Measurements from ENCODE around the gene ITGB1. TPM values are rescaled to one million over a fixed set of nuclear protein-coding genes. Genes with fewer than 3 reads are reported as not detected.

ITGB1 gene
- total and polyA plus RNA-seq, 8 donors: 44.0 to 316 (median 110) TPM

DNA sequence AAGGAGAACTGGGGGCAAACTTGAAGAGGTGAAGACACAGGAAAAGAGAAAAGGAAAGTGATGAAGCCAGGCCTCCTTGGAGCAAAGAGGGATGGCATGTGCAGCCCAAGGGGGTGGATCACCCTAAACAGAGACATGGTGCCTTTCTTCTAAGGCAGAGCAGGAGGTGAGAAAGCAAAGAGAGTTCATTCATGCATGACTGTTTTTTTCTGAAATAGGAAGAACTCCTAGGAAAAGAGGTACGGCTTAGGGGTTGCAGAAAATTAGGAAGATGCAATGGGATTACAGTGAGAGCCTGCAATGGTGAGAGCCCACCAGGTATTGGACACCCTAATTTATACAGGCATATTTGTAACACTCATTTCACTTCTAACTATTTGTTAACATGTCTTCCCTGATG, 15.9 kb downstream of the ITGB1 start:
- WGBS, 2 donors: 100% methylated on average over 1 of the region's 1 CpG
- Histone ChIP-seq H3K4me1 (peaks cover 17 to 70% (median 34%) of the 10 kb centered on the region in 3 donors), H3K9me3 (no peaks in the 10 kb centered on the region), H3K36me3 (no peaks in the 10 kb centered on the region), H3K27ac (no peak overlapping the region), H3K4me3 (no peak overlapping the region), H3K27me3 (no peaks in the 10 kb centered on the region)
- ATAC-seq (no peak), DNase-seq (no peak), FAIRE-seq (no peak)
- TF ChIP-seq CTCF (IDR thresholded peaks at IDR 0.05): no peak
- intact Hi-C loops (cut with DNase I): no loop called here

DNA sequence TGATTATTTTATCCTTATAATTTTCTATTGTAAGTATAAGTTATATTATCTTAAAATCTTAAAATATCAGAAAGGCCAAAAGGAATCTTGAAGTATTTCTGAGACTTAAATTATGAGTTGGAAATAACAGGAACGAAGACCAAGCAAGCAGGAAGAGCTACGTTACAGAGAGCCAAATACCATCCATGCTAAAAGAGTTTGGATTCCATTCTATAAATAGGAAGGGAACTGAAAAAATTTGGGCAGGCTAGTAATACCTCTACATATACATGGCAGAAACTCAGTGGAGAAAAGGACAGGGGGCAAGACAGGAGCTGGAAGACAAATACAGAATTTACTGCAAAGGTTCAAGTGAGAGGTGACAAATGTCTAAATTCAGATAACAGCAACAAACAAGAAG, 16.7 kb downstream of the ITGB1 start:
- H3K27me3 ChIP-seq: no peaks in the 10 kb centered on the region
- WGBS, 2 donors: 51 to 61% methylated on average over 2 of the region's 2 CpGs
- no peaks in the 10 kb centered on the region for H3K9me3 ChIP-seq
- DNase-seq (no peak), ATAC-seq (no peak), FAIRE-seq (no peak)
- no peak overlapping the region for H3K27ac ChIP-seq
- H3K36me3 ChIP-seq: no peaks in the 10 kb centered on the region
- H3K4me1 ChIP-seq: peaks cover 17 to 65% (median 33%) of the 10 kb centered on the region in 3 donors
- intact Hi-C loops (cut with DNase I): no loop called here
- no peak for TF ChIP-seq CTCF (IDR thresholded peaks at IDR 0.05)
- H3K4me3 ChIP-seq: no peak overlapping the region

DNA sequence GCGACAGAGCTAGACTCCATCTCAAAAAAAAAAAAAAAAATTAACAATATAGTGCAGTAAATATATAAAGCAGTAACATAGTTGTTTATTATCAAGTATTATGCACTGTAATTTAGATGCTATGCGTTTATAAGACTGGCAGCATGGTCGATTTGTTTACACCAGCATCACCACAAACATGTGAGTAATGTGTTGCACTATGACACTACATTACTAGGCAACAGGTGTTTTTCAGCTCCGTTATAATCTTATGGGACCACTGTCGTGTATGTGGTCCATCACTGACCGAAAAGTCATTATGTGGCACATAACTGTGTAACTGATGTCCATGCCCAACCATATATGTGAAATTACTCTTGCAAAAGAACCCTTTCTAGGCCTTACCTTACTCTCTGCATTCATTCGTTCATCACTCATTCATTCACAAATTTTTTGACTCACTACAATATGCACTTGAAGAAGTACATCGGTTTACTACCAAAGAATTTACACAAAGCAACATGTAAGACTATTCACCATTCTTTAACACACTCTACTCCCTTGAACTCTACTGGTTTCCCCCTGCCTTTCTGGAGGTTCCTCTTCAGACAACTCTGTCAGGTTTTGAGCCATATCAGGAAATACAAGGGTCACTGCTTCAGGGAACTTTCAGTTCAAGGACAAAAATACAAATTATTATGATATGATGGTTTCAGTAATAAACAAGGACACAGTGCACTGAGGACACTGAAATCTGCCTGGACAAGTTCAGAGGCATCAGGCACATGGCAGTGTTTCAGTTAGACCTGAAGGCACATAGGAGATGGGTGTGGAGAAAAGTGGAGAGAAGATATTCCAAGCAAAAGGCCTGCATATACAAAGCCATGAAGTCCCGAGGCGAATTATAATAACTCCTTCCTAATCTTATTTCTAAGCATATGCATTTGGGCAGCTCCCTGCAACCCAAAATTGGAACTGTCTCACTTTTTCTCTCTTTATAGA, 17.4 kb downstream of the ITGB1 start:
- no peak for TF ChIP-seq CTCF (IDR thresholded peaks at IDR 0.05)
- no peak for DNase-seq
- 82 to 84% methylated on average over 10 of the region's 10 CpGs for WGBS, 2 donors

DNA sequence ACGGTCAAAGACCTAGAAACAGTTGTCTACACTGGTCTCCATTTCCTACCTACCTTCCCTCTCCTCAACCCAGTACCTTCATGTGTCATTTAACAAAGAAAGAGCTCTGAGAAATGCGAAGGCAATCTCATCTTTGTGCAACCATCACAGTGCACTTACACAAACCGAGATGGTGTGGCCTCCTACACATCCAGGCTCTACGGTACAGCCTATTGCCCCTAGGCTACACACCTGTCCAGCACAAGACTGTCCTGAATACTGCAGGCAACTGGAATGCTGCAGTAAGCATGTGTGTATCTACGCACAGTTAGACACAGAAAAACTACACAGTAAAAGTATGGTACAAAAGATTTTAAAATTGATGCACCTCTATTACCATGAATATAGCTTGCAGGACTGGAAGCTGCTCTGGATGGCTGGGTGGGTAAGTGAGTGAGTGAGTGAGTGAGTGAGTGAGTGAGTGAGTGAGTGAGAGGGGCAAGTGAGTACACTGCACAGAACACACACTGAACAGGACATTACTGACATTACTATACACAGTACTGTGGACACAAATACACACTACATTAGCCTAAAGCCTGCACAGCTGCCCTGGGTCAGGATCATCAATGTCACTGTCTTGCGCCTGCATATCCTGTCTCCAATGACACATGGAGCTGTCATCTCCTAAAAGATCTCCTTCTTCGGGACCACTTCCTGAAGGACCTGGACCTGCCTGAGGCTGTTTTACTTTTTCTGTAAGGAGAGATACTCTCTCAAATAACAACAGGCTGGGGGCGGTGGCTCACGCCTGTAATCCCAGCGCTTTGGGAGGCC, 18.5 kb downstream of the ITGB1 start:
- no peak for FAIRE-seq
- peak in 1 of 4 donors; percentile 15 for ATAC-seq
- intact Hi-C loops (cut with DNase I): no loop called here

More for the DNA sequence above, 17.4 kb downstream of the ITGB1 start:
- no peaks in the 10 kb centered on the region for H3K27me3 ChIP-seq
- no peak overlapping the region for H3K27ac ChIP-seq
- no peaks in the 10 kb centered on the region for H3K9me3 ChIP-seq
- intact Hi-C loops (cut with DNase I): no loop called here
- H3K4me1 ChIP-seq: peaks cover 10 to 58% (median 25%) of the 10 kb centered on the region in 3 donors
- H3K4me3 ChIP-seq: no peak overlapping the region
- no peaks in the 10 kb centered on the region for H3K36me3 ChIP-seq
- FAIRE-seq: no peak
- no peak for ATAC-seq

More for the DNA sequence above, 18.5 kb downstream of the ITGB1 start:
- Histone ChIP-seq H3K4me1 (peaks cover 10 to 58% (median 24%) of the 10 kb centered on the region in 3 donors), H3K9me3 (no peaks in the 10 kb centered on the region), H3K27ac (peak overlapping the region in 1 of 4 donors; percentile 67), H3K27me3 (no peaks in the 10 kb centered on the region), H3K36me3 (peaks cover 0 to 7% (median 0%) of the 10 kb centered on the region in 3 donors), H3K4me3 (no peak overlapping the region)
- no peak for DNase-seq
- TF ChIP-seq CTCF (IDR thresholded peaks at IDR 0.05): no peak
- 89 to 93% methylated on average over 10 of the region's 10 CpGs for WGBS, 2 donors

All from pancreas (tissue), 10 donors.